Measurements from ENCODE around the gene GLB1L2. TPM values are rescaled to one million over a fixed set of nuclear protein-coding genes. Genes with fewer than 3 reads are reported as not detected.

Gene GLB1L2
- total and polyA plus RNA-seq, 2 of the 13 experiments (the other 11 are each of a cell fraction or from before 2014, with no cell fraction given), result 0.59 to 0.69 TPM

DNA sequence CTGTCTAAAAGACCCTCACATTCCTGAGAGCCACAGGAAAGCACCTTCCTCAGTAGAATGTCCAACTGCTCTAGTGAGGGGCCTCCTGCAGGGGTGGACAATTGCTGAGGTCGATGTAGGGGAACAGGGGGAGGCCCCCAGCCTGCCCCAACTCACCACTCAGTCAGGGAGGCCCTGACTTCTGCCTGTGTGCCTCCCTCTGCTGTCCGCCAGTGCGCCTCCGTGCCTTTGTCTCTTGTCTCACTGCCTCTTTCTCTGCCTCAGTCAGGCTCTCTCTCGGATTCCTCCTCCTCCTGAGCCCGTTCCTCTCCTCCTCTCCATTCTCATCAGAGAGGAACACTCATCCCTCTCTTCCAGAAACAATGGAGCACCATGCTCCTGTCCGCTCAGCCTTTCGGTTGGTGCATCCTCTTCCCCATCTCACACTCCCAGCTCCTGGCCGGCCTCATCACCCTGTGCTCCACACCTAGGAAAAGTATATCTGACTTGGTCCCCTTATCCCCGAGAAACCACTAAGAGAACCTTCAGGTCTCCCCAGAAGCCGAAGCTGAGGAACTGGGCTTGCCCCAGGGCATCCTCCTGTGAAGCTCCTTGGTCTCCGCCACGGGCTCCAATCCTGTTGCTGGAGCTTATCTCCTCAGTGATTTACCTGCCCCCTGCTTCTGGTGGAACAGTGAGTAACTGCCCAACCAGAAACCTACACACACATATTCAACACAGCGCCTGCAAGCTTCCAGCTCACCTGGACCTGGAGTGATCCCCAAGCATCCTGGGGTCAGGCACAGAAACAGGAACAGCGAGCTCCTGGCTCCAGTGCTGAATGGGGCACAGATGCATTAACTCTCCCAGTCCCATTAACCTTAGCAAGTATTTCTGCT, 78.0 kb downstream of the GLB1L2 start (continued):
- no peak for TF ChIP-seq IRX3 (CRISPR knock-in tag; IDR thresholded peaks at IDR 0.05; ENCODE audit: borderline replicate concordance, low read depth)

DNA sequence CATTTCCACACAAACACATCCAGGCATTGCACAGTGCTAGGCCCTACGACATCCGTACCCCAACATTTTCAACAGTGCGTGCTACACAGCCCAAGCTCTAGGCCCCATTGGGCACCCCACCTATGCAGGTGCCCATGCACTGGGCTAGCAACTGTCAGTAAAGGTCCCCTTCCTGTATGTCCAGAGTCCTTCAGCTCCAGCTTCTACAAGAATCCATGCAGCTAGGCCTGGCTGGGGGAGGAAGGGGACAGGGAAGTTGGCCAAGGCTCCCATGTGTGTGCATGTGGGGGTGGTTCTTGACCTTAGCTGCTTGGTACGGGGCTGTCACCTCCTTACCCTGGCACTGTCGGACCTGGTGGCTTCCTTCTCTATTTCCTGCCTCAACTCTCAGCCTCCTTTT, 79.0 kb downstream of the GLB1L2 start:
- intact Hi-C loops (cut with micrococcal nuclease; ENCODE audit: unreplicated experiment) (no loop called here), in situ Hi-C loops (cut with HindIII; ENCODE audit: extremely low pct_ligation_motif_present, low pct_unique_long_range_greater_than_20kb) (no loop called here)
- POLR2A ChIA-PET, result no interaction called here
- no peak for DNase-seq (ENCODE audit: low spot score)
- H4K20me1 ChIP-seq (ENCODE audit: insufficient read depth, low read length), result no peaks in the 10 kb centered on the region
- no peak for TF ChIP-seq ZNF224 (CRISPR knock-in tag; IDR thresholded peaks at IDR 0.05)
- no peak for TF ChIP-seq ZNF33B (CRISPR knock-in tag; IDR thresholded peaks at IDR 0.05)
- no peak for TF ChIP-seq NCOA1 (CRISPR knock-in tag; IDR thresholded peaks at IDR 0.05)
- no peak for TF ChIP-seq ZNF577 (CRISPR knock-in tag; IDR thresholded peaks at IDR 0.05; ENCODE audit: borderline replicate concordance, low read depth)
- TF ChIP-seq SRSF9 (IDR thresholded peaks at IDR 0.05; ENCODE audit: borderline replicate concordance, insufficient read depth, low read depth, low read length, poor library complexity, severe bottlenecking), result no peak
- TF ChIP-seq ESRRA (CRISPR knock-in tag; IDR thresholded peaks at IDR 0.05; ENCODE audit: low read depth), result no peak
- no peak for TF ChIP-seq ZBTB21 (CRISPR knock-in tag; IDR thresholded peaks at IDR 0.05)
- TF ChIP-seq ZNF616 (CRISPR knock-in tag; IDR thresholded peaks at IDR 0.05; ENCODE audit: low read depth), result no peak
- no peak for TF ChIP-seq MZF1 (CRISPR knock-in tag; IDR thresholded peaks at IDR 0.05; ENCODE audit: borderline replicate concordance)
- no peak for TF ChIP-seq ZNF816 (CRISPR knock-in tag; IDR thresholded peaks at IDR 0.05; ENCODE audit: borderline replicate concordance)
- no peaks in the 10 kb centered on the region for H3K9me3 ChIP-seq (ENCODE audit: low read length)
- BruUV-seq (replicated peaks), result no TSS peak
- 33% methylated on average over 5 of the region's 5 CpGs for WGBS (ENCODE audit: low lambda C conversion rate)
- no peaks in the 10 kb centered on the region for H3K79me2 ChIP-seq (ENCODE audit: insufficient read depth, low read length)
- H3K27ac ChIP-seq (ENCODE audit: extremely low read length, insufficient read depth, low read length), result no peak overlapping the region
- CTCF ChIA-PET (ENCODE audit: low intra/inter-chr PET ratio, low total read pairs), result no interaction called here
- H2AFZ ChIP-seq (ENCODE audit: low read length), result no peak overlapping the region
- H3K27me3 ChIP-seq (ENCODE audit: control insufficient read depth in 1 of 2, insufficient read depth in 2 of 2, low read length in 2 of 2), result peaks cover 4 to 53% of the 10 kb centered on the region in 2 experiments; a peak in 4 of 5 replicates
- FAIRE-seq, result no peak
- no peak overlapping the region for H3K4me2 ChIP-seq (ENCODE audit: low read depth, low read length)
- ATAC-seq, result no peak
- no peaks in the 10 kb centered on the region for H3K36me3 ChIP-seq (replicated peaks in 1 of 2; ENCODE audit: control insufficient read depth in 1 of 2, insufficient read depth in 2 of 2, low read length in 2 of 2)
- H3K4me3 ChIP-seq (replicated peaks in 1 of 3; ENCODE audit: insufficient read depth in 1 of 3, low read depth in 2 of 3, low read length in 3 of 3), result no peak overlapping the region
- no peaks in the 10 kb centered on the region for H3K4me1 ChIP-seq (ENCODE audit: insufficient read depth, low read length)
- H3K9ac ChIP-seq (ENCODE audit: insufficient read depth, low read depth, low read length), result no peak overlapping the region
